A549 (cell line): ENCODE results near the gene EEFSEC. TPM values are rescaled to one million over a fixed set of nuclear protein-coding genes. Genes with fewer than 3 reads are reported as not detected.

Experiments
- ATAC-seq, 2 experiments: fragments of 200-7000 bp in 1 of 2; fragments of >200 bp in 1 of 2; cut with Nextera tagmentation in 1 of 2; cut with Tn5 transposase in 1 of 2; 3 replicates each; pipeline versions ENCODE4 v1.8.0 to v1.9.1; 2018 to 2020; ENCODE audit warnings: mild to moderate bottlenecking in 1 of 2, moderate library complexity in 1 of 2
- CTCF ChIA-PET: fragments of 300-600 bp; sonication (Branson Sonifier 250); formaldehyde crosslinking; extraction: SDS; loops from one replicate; lab custom pipeline; 2021; ENCODE audit warnings: antibody characterized with exemption, inconsistent platforms; lab: Yijun Ruan, JAX
- POLR2A ChIA-PET: fragments of 350-600 bp; formaldehyde crosslinking; extraction: SDS; loops from one replicate; lab custom pipeline; 2021; ENCODE audit warnings: antibody characterized with exemption, inconsistent platforms; lab: Yijun Ruan, JAX
- DNase-seq, 2 experiments: peaks; one replicate each; pipeline versions ENCODE4 v3.0.0 to v3.0.0-alpha.2; 2011 to 2016; ENCODE audit warnings: low read depth in 1 of 2, low spot score in 1 of 2
- FAIRE-seq: peaks from 2 replicates; lab custom pipeline; 2011; peaks lifted over from hg19 to GRCh38; lab: Jason Lieb, UNC
- H3K27ac ChIP-seq, 2 experiments: fragments of >200 bp; sonication (Bioruptor Twin); formaldehyde crosslinking; 3 replicates each; pipeline ENCODE4 v1.5.1; 2016 to 2017
- H3K4me1 ChIP-seq: fragments of >200 bp; sonication (Bioruptor Twin); formaldehyde crosslinking; 3 replicates; pipeline ENCODE4 v1.6.1; 2016
- H3K4me2 ChIP-seq: fragments of >200 bp; sonication (Bioruptor Twin); formaldehyde crosslinking; 3 replicates; pipeline ENCODE4 v1.6.1; 2016
- H3K4me3 ChIP-seq: fragments of >200 bp; sonication (Bioruptor Twin); formaldehyde crosslinking; 3 replicates; pipeline ENCODE4 v1.5.1; 2016
- H3K9me3 ChIP-seq: fragments of >200 bp; sonication (Bioruptor Twin); formaldehyde crosslinking; 3 replicates; pipeline ENCODE4 v1.6.1; 2016
- ATOH8 ChIP-seq: fragments of 250-450 bp; sonication (Bioruptor Pico); IDR thresholded peaks from 2 replicates; pipeline ENCODE4 v1.5.0; 2020; ENCODE audit warnings: low read depth, mild to moderate bottlenecking, moderate library complexity
- BHLHE40 ChIP-seq: IDR thresholded peaks from 2 replicates; pipeline ENCODE4 v1.6.1; 2012; ENCODE audit warnings: low read depth, low read length, inconsistent platforms
- CBX2 ChIP-seq: fragments of 200-600 bp; sonication (generic); IDR thresholded peaks from 2 replicates; pipeline ENCODE4 v1.6.1; 2016; ENCODE audit warnings: low read depth, mild to moderate bottlenecking, borderline replicate concordance
- CEBPB ChIP-seq, 2 experiments: fragments of >200 bp in 1 of 2; sonication (Bioruptor Twin) in 1 of 2; formaldehyde crosslinking in 1 of 2; IDR thresholded peaks; 2 replicates each; pipeline ENCODE4 v1.6.1; 2012 to 2016
- CHD4 ChIP-seq: fragments of 200-600 bp; sonication (generic); IDR thresholded peaks from 2 replicates; pipeline ENCODE4 v1.6.1; 2016; ENCODE audit warnings: antibody characterized with exemption, mild to moderate bottlenecking, borderline replicate concordance
- EHMT2 ChIP-seq: fragments of 200-600 bp; sonication (generic); IDR thresholded peaks from 2 replicates; pipeline ENCODE4 v1.6.1; 2016; ENCODE audit warnings: antibody characterized with exemption, low read depth, mild to moderate bottlenecking, moderate library complexity
- FOSB ChIP-seq: fragments of 250-450 bp; sonication (Bioruptor Pico); IDR thresholded peaks from 2 replicates; pipeline ENCODE4 v1.5.0; 2020; ENCODE audit warnings: mild to moderate bottlenecking, moderate library complexity
- GATA3 ChIP-seq: IDR thresholded peaks from 2 replicates; pipeline ENCODE4 v1.6.1; 2012; ENCODE audit warnings: borderline replicate concordance
- HES2 ChIP-seq: fragments of >200 bp; sonication (Bioruptor Twin); formaldehyde crosslinking; IDR thresholded peaks from 2 replicates; pipeline ENCODE4 v1.6.1; 2016
- HOXB5 ChIP-seq: fragments of 250-450 bp; sonication (Bioruptor Pico); IDR thresholded peaks from 2 replicates; pipeline ENCODE4 v1.5.0; 2020; ENCODE audit warnings: mild to moderate bottlenecking, moderate library complexity
- JUNB ChIP-seq: fragments of >200 bp; sonication (Bioruptor Twin); formaldehyde crosslinking; IDR thresholded peaks from 2 replicates; pipeline ENCODE4 v1.6.1; 2016
- KDM1A ChIP-seq: fragments of 200-600 bp; sonication (generic); IDR thresholded peaks from 2 replicates; pipeline ENCODE4 v1.6.1; 2016; ENCODE audit warnings: low read depth, mild to moderate bottlenecking
- MYC ChIP-seq: IDR thresholded peaks from 2 replicates; pipeline ENCODE4 v1.6.1; 2012; ENCODE audit warnings: mild to moderate bottlenecking, inconsistent platforms, low read length, improper control_type of control experiment, borderline replicate concordance
- PBX3 ChIP-seq: IDR thresholded peaks from 2 replicates; pipeline ENCODE4 v1.6.1; 2012
- PHF8 ChIP-seq: fragments of 200-600 bp; sonication (generic); IDR thresholded peaks from 2 replicates; pipeline ENCODE4 v1.6.1; 2016; ENCODE audit warnings: low read depth, mild to moderate bottlenecking, antibody characterized with exemption, moderate library complexity, borderline replicate concordance
- POLR2AphosphoS2 ChIP-seq: conservative IDR thresholded peaks from 2 replicates; pipeline ENCODE4 v1.6.1; 2012; ENCODE audit warnings: low read length, improper control_type of control experiment, inconsistent platforms
- RARB ChIP-seq: fragments of 250-450 bp; sonication (Bioruptor Pico); IDR thresholded peaks from 2 replicates; pipeline ENCODE4 v1.8.0; 2021; ENCODE audit warnings: mild to moderate bottlenecking, moderate library complexity
- RCOR1 ChIP-seq: fragments of 150-350 bp; IDR thresholded peaks from 2 replicates; pipeline ENCODE4 v1.6.1; 2014; ENCODE audit warnings: antibody characterized with exemption, low read length, low read depth
- RNF2 ChIP-seq: fragments of 200-600 bp; sonication (generic); IDR thresholded peaks from 2 replicates; pipeline ENCODE4 v1.6.1; 2016; ENCODE audit warnings: low read depth, mild to moderate bottlenecking, antibody characterized with exemption, moderate library complexity, borderline replicate concordance
- SMC3 ChIP-seq: fragments of >200 bp; sonication (Bioruptor Twin); formaldehyde crosslinking; IDR thresholded peaks from 3 replicates; pipeline ENCODE4 v1.6.1; 2018; ENCODE audit warnings: inconsistent platforms
- TFCP2L1 ChIP-seq: fragments of 250-450 bp; sonication (Bioruptor Pico); IDR thresholded peaks from 2 replicates; pipeline ENCODE4 v1.5.0; 2021; ENCODE audit warnings: mild to moderate bottlenecking
- USF2 ChIP-seq: fragments of 450-650 bp; IDR thresholded peaks from 2 replicates; pipeline ENCODE4 v1.6.1; 2014; ENCODE audit warnings: antibody characterized with exemption
- ZNF302 ChIP-seq: fragments of 250-450 bp; sonication (Bioruptor Pico); IDR thresholded peaks from 2 replicates; pipeline ENCODE4 v1.9.0; 2021; ENCODE audit warnings: inconsistent platforms, mild to moderate bottlenecking, moderate library complexity
- WGBS: methylation state at CpG from one replicate; pipeline ENCODE4 v1.1.6; 2017; ENCODE audit errors: missing lambda C conversion rate; 5-methylcytosine and 5-hydroxymethylcytosine counted together
- polyA plus RNA-seq, 4 experiments: library from polyadenylated mRNA; depleted of rRNA in 3 of 4; stranded (reverse); fragments of >200 nt; fragmentation: RNase III in 1 of 4; extraction: RNeasy Plus Mini Kit Qiagen cat#74134 plus additional on column Dnase treatment in 1 of 4; gene quantifications; 2 replicates in 3 of 4; 3 replicates in 1 of 4; pipeline ENCODE4 v1.2.3, GENCODE V29; 2011 to 2017

The EEFSEC gene
- polyA plus RNA-seq, 2 of the 4 experiments (the other 2 are of a cell fraction): 6.9 to 7.3 TPM

- ChIA-PET CTCF (interaction anchor here (1.1 kb wide), 1 partner anchor 156 kb away, joined by 3 read pairs; no protein-coding TSS in a partner anchor), POLR2A (no interaction called here)
- TF ChIP-seq ATOH8 (CRISPR knock-in tag) (no peak), BHLHE40 (no peak), KDM1A (no peak), SMC3 (no peak), MYC (no peak), POLR2AphosphoS2 (no peak), ZNF302 (no peak), CHD4 (no peak), CBX2 (no peak)
- Histone ChIP-seq H3K9me3 (no peaks in the 10 kb centered on the region), H3K4me3 (no peak overlapping the region), H3K4me2 (no peak overlapping the region), H3K4me1 (no peaks in the 10 kb centered on the region), H3K27ac (no peak overlapping the region)
- no peak for DNase-seq
- FAIRE-seq: no peak
- ATAC-seq: no peak
- 66% methylated on average over 9 of the region's 21 CpGs for WGBS
Observed at GRCh38 chr3:128452678-128453275, 299.5 kb downstream of the EEFSEC start.

GRCh38 chr3:128453501-128454309 is 300.4 kb downstream of the EEFSEC start:
- ChIA-PET POLR2A (no interaction called here), CTCF (interaction anchor here (1.1 to 1.2 kb wide), 2 partner anchors 28 to 155 kb away, joined by 3 read pairs; no protein-coding TSS in a partner anchor)
- Histone ChIP-seq H3K27ac (no peak overlapping the region), H3K4me3 (no peak overlapping the region), H3K4me1 (no peaks in the 10 kb centered on the region), H3K9me3 (no peaks in the 10 kb centered on the region)
- no peak for DNase-seq
- no peak for FAIRE-seq
- WGBS: 19% methylated on average over 4 of the region's 21 CpGs
- ATAC-seq: no peak
- no peak for TF ChIP-seq CEBPB (IDR thresholded peaks at IDR 0.05)
- no peak for TF ChIP-seq HES2
- TF ChIP-seq HOXB5 (CRISPR knock-in tag): no peak
- TF ChIP-seq ATOH8 (CRISPR knock-in tag): no peak
- TF ChIP-seq RCOR1: no peak
- no peak for TF ChIP-seq KDM1A
- no peak for TF ChIP-seq EHMT2
- TF ChIP-seq GATA3: no peak
- TF ChIP-seq FOSB (CRISPR knock-in tag): no peak
- TF ChIP-seq PBX3: no peak
- no peak for TF ChIP-seq CHD4
- no peak for TF ChIP-seq RNF2
- TF ChIP-seq USF2: no peak
- no peak for TF ChIP-seq ZNF302
- no peak for TF ChIP-seq PHF8
- TF ChIP-seq BHLHE40: no peak
- TF ChIP-seq RARB (CRISPR knock-in tag): no peak
- no peak for TF ChIP-seq POLR2AphosphoS2
- TF ChIP-seq JUNB: no peak
- TF ChIP-seq TFCP2L1 (CRISPR knock-in tag): no peak
- TF ChIP-seq, all 56 proteins: peak for 0
- no peak overlapping the region for H3K4me2 ChIP-seq
